ENCODE measurements around the gene COL6A3. TPM values are rescaled to one million over a fixed set of nuclear protein-coding genes. Genes with fewer than 3 reads are reported as not detected.

COL6A3 gene
- total RNA-seq, 2 experiments from 2014 or later = 1.3 TPM

DNA sequence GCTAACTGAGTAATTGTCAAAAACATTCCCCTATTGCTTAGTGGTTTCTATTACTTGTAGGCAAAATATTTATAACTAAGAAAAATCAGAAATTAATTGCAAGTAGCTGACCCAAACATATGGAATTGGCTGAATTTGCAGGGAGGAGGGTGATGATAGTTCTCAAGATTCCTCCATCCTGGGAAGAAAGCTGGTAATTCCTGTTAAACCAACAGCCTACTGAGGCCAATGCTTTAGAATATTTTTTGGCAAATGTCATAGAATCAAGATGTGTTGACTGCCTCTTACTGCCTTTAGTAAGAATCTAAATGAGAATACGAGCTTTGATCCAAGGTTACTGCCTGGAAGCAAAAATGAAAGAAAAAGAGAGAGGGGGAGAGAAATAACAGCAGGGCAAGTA is 120.0 kb downstream of the COL6A3 start:
- Mint-ChIP-seq H3K4me1 (ENCODE audit: low read depth) (peaks cover 10% of the 10 kb centered on the region), H3K27ac (no peak overlapping the region), H3K27me3 (peaks cover 49% of the 10 kb centered on the region), H3K9me3 (peaks cover 3% of the 10 kb centered on the region), H3K36me3 (ENCODE audit: low read depth) (no peaks in the 10 kb centered on the region), H3K4me3 (no peak overlapping the region)
- Histone ChIP-seq H3K9me3 (ENCODE audit: control insufficient read depth in 1 of 2, insufficient read depth in 1 of 2, low read length in 2 of 2) (peaks cover 0 to 5% of the 10 kb centered on the region in 2 experiments), H3K36me3 (ENCODE audit: insufficient read depth, low read length) (no peaks in the 10 kb centered on the region), H3K27ac (ENCODE audit: low read depth in 1 of 2, low read length in 2 of 2) (no peak overlapping the region), H3K4me3 (ENCODE audit: low read length) (no peak overlapping the region), H3K27me3 (ENCODE audit: control insufficient read depth in 1 of 2, insufficient read depth in 2 of 2, low read length in 2 of 2) (peaks cover 20 to 30% of the 10 kb centered on the region in 2 experiments), H3K4me1 (ENCODE audit: insufficient read depth, low read length) (peaks cover 4% of the 10 kb centered on the region)
- DNase-seq (no peak), ATAC-seq (ENCODE audit: poor library complexity) (no peak)
- TF ChIP-seq, protein P1, sequence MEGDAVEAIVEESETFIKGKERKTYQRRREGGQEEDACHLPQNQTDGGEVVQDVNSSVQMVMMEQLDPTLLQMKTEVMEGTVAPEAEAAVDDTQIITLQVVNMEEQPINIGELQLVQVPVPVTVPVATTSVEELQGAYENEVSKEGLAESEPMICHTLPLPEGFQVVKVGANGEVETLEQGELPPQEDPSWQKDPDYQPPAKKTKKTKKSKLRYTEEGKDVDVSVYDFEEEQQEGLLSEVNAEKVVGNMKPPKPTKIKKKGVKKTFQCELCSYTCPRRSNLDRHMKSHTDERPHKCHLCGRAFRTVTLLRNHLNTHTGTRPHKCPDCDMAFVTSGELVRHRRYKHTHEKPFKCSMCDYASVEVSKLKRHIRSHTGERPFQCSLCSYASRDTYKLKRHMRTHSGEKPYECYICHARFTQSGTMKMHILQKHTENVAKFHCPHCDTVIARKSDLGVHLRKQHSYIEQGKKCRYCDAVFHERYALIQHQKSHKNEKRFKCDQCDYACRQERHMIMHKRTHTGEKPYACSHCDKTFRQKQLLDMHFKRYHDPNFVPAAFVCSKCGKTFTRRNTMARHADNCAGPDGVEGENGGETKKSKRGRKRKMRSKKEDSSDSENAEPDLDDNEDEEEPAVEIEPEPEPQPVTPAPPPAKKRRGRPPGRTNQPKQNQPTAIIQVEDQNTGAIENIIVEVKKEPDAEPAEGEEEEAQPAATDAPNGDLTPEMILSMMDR (IDR thresholded peaks at IDR 0.05) = no peak
- CTCF ChIA-PET = interaction anchor here (0.8 kb wide), 1 partner anchor 24 kb away, joined by 3 read pairs; no protein-coding TSS in a partner anchor
- POLR2A ChIA-PET = no interaction called here
- intact Hi-C loops (cut with DNase I, micrococcal nuclease) = no loop called here

DNA sequence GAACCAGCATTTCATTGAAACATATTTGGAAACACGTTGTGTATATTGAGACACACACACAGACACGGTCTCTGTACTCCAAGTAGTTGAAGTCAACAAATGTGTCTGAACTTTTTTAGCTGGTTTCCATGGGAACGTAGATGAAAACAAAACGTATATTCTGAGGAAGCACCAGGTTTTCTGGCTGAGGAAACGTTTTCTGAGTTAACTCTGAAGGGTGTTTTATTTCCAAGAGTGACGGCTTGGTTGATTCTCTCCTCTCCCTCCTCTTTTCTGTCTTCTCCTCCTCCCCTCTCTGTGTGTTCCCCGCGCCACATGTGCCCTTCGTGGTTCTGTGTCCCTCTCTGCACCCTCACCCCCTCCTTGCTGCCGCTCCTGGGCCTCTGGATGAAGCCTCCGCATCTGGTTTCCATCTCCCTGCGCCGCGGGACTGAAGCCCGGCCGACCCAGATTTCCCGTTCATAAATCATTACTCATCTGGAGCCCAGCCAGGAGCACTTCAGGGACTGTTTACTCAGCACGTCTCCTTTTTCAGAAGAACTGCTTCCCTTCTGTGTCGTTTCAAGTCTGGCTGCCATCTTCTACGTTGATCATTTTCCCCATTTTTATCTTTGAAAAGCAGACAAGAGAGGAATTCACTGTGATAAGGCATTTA is 122.7 kb downstream of the COL6A3 start:
- Histone ChIP-seq H3K27ac (ENCODE audit: low read depth in 1 of 2, low read length in 2 of 2) (no peak overlapping the region), H3K36me3 (ENCODE audit: insufficient read depth, low read length) (no peaks in the 10 kb centered on the region), H3K27me3 (ENCODE audit: control insufficient read depth in 1 of 2, insufficient read depth in 2 of 2, low read length in 2 of 2) (peaks cover 24 to 32% of the 10 kb centered on the region in 2 experiments), H3K4me1 (ENCODE audit: insufficient read depth, low read length) (peaks cover 4% of the 10 kb centered on the region), H3K9me3 (ENCODE audit: control insufficient read depth in 1 of 2, insufficient read depth in 1 of 2, low read length in 2 of 2) (peaks cover 5% of the 10 kb centered on the region in 2 experiments), H3K4me3 (ENCODE audit: low read length) (peak overlapping the region; percentile 5)
- TF ChIP-seq, protein P1 (IDR thresholded peaks at IDR 0.05) = no peak
- Mint-ChIP-seq H3K9me3 (peaks cover 3% of the 10 kb centered on the region), H3K4me3 (peak overlapping the region; percentile 14), H3K27me3 (peaks cover 63% of the 10 kb centered on the region), H3K4me1 (ENCODE audit: low read depth) (peaks cover 10% of the 10 kb centered on the region), H3K27ac (no peak overlapping the region), H3K36me3 (ENCODE audit: low read depth) (no peaks in the 10 kb centered on the region)
- POLR2A ChIA-PET = no interaction called here
- intact Hi-C loops (cut with DNase I, micrococcal nuclease) = no loop called here
- CTCF ChIA-PET = no interaction called here
- ATAC-seq (ENCODE audit: poor library complexity) = peak; percentile 48
- peak in 8 of 14 experiments; percentile 4 to 59 (median 8) for DNase-seq

DNA sequence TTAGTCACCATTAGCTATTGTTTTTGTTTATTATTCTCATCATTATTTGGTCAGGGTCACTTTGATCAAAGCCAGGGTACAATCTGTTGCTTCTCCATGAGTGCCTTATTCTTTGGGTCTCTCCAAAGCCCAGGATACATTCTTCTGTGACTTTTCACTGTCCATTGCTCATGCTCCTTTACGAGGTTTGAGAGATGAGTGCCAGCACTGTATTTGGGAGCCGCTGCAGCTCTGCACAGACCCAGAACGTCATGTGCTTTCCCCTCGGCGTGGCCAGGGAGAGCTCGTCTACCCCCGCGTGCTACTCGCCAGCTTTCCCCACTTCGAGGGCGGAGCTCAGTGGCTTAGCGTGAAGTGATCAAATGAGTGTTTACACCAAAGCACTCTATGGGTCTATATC is 123.7 kb downstream of the COL6A3 start:
- Histone ChIP-seq H3K4me1 (ENCODE audit: insufficient read depth, low read length) (peaks cover 4% of the 10 kb centered on the region), H3K9me3 (ENCODE audit: control insufficient read depth in 1 of 2, insufficient read depth in 1 of 2, low read length in 2 of 2) (peaks cover 5% of the 10 kb centered on the region in 2 experiments), H3K27ac (ENCODE audit: low read depth in 1 of 2, low read length in 2 of 2) (no peak overlapping the region), H3K36me3 (ENCODE audit: insufficient read depth, low read length) (no peaks in the 10 kb centered on the region), H3K27me3 (ENCODE audit: control insufficient read depth in 1 of 2, insufficient read depth in 2 of 2, low read length in 2 of 2) (peaks cover 27 to 35% of the 10 kb centered on the region in 2 experiments), H3K4me3 (ENCODE audit: low read length) (no peak overlapping the region)
- H3K9me3 Mint-ChIP-seq = peaks cover 3% of the 10 kb centered on the region
- no peaks in the 10 kb centered on the region for H3K36me3 Mint-ChIP-seq (ENCODE audit: low read depth)
- ChIA-PET POLR2A (no interaction called here), CTCF (interaction anchor here (1.3 kb wide), 1 partner anchor 10 kb away, joined by 3 read pairs; no protein-coding TSS in a partner anchor)
- TF ChIP-seq, protein P1 (IDR thresholded peaks at IDR 0.05) = no peak
- H3K27ac Mint-ChIP-seq = no peak overlapping the region
- no peak for ATAC-seq (ENCODE audit: poor library complexity)
- H3K27me3 Mint-ChIP-seq = peaks cover 59% of the 10 kb centered on the region
- no peak for DNase-seq
- intact Hi-C loops (cut with DNase I, micrococcal nuclease) = no loop called here
- no peak overlapping the region for H3K4me3 Mint-ChIP-seq
- peaks cover 10% of the 10 kb centered on the region for H3K4me1 Mint-ChIP-seq (ENCODE audit: low read depth)
